ENCODE results near the gene KYAT1. TPM values are rescaled to one million over a fixed set of nuclear protein-coding genes. Genes with fewer than 3 reads are reported as not detected.

KYAT1 gene
- total RNA-seq, 2 experiments from 2014 or later, result 17.0 to 18.6 TPM

DNA sequence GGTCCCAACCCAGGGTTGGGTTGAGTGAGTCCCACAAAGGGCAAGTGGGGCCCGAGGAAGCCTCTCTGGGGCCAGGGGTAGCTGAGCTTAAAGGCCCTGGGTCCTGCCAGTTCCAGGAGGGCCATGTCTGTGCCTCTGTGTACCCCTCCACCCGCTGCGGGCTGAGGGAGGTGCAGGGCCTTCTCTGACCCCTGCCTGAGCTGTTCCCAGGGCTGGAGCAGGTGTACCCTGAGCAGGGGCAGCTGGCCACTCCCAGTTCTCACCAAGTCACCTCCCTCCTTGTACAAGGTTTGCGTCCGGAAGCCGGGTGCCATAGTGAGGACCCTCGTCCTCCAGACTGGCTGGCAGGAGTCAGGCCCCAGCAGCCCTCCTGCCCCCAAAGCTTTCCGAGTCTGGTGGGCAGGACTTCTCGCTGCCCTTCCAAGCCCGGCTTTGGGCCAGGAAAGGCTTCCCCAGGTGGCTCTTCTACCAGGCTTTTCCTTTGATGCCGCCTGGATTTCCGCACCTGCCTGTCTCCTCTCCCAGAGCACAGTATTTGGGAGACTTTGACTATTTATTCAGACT, 72.6 kb downstream of the KYAT1 start:
- ChIA-PET CTCF (interaction anchor here (4.1 kb wide), 1 partner anchor 9 kb away, joined by 26 read pairs; the partner anchor contains the start of gene ENDOG), POLR2A (interaction anchor here (0.7 to 1.3 kb wide), 2 partner anchors 15 to 85 kb away, joined by 3 read pairs; partner anchors contain the start of gene ZDHHC12)
- Mint-ChIP-seq H3K27me3 (no peaks in the 10 kb centered on the region), H3K27ac (no peak overlapping the region), H3K4me1 (ENCODE audit: low read depth) (no peaks in the 10 kb centered on the region), H3K9me3 (no peaks in the 10 kb centered on the region), H3K4me3 (no peak overlapping the region), H3K36me3 (ENCODE audit: low read depth) (peaks cover 8% of the 10 kb centered on the region)
- no peak for ATAC-seq
- intact Hi-C loops (cut with micrococcal nuclease), result no loop called here
- TF ChIP-seq, protein P1, sequence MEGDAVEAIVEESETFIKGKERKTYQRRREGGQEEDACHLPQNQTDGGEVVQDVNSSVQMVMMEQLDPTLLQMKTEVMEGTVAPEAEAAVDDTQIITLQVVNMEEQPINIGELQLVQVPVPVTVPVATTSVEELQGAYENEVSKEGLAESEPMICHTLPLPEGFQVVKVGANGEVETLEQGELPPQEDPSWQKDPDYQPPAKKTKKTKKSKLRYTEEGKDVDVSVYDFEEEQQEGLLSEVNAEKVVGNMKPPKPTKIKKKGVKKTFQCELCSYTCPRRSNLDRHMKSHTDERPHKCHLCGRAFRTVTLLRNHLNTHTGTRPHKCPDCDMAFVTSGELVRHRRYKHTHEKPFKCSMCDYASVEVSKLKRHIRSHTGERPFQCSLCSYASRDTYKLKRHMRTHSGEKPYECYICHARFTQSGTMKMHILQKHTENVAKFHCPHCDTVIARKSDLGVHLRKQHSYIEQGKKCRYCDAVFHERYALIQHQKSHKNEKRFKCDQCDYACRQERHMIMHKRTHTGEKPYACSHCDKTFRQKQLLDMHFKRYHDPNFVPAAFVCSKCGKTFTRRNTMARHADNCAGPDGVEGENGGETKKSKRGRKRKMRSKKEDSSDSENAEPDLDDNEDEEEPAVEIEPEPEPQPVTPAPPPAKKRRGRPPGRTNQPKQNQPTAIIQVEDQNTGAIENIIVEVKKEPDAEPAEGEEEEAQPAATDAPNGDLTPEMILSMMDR (IDR thresholded peaks at IDR 0.05), result no peak
- DNase-seq, result no peak

DNA sequence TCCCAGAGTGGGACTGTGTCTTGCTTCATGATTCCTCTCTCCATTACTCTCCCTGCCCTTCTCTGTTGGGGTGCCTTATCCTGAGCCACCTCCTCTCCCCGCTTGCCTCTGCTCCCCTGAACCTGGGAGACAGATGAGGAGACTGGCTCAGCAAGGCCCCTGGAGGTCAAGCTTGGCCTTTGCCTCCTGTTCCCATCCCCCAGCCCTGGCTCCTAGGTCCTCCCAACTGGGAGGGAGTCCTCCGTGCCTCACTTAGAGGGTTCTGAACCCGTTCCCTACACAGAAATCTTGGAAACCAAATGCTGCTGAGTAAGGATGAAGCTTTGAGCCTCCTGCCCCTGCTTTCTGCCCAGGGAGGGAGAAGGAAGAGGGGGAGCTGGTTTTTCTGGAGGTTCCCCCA, 73.2 kb downstream of the KYAT1 start:
- Mint-ChIP-seq H3K4me3 (no peak overlapping the region), H3K4me1 (ENCODE audit: low read depth) (no peaks in the 10 kb centered on the region), H3K27ac (peak overlapping the region; percentile 13), H3K27me3 (no peaks in the 10 kb centered on the region), H3K36me3 (ENCODE audit: low read depth) (peaks cover 9% of the 10 kb centered on the region), H3K9me3 (no peaks in the 10 kb centered on the region)
- ChIA-PET POLR2A (interaction anchor here (0.7 to 1.3 kb wide), 3 partner anchors 11 to 84 kb away, joined by 3 read pairs; partner anchors contain the start of gene ZDHHC12), CTCF (interaction anchor here (1.2 to 4.1 kb wide), 2 partner anchors 10 to 119 kb away, joined by 3 to 26 read pairs; partner anchors contain the start of gene ENDOG)
- no peak for DNase-seq
- intact Hi-C loops (cut with micrococcal nuclease), result no loop called here
- no peak for ATAC-seq
- TF ChIP-seq, protein P1 (IDR thresholded peaks at IDR 0.05), result no peak

DNA sequence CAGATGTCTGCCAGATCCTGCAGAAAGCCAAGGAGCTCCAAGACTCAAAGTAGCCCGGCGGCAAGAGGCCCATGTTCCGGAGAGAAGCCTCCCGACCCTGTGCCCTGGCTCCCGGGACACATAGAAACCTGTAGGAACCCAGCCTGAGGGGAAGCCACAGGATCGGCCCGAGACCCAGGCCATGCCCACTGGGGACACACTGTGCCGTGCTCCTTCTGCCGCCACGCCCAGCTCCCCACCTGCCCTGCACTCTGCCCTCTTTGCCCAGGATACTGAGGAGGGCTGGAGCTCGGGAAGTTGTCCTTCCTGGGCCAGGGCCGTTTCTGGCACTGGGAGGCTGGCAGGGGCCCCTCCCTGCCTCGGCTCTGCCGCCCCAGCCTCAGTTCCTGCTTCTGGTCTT, 73.9 kb downstream of the KYAT1 start:
- intact Hi-C loops (cut with micrococcal nuclease), result no loop called here
- Mint-ChIP-seq H3K4me3 (no peak overlapping the region), H3K27ac (no peak overlapping the region), H3K4me1 (ENCODE audit: low read depth) (no peaks in the 10 kb centered on the region), H3K36me3 (ENCODE audit: low read depth) (peaks cover 13% of the 10 kb centered on the region), H3K9me3 (no peaks in the 10 kb centered on the region), H3K27me3 (no peaks in the 10 kb centered on the region)
- ATAC-seq (no peak), DNase-seq (no peak)
- CTCF ChIA-PET, result interaction anchor here (0.7 to 4.1 kb wide), 3 partner anchors 10 to 120 kb away, joined by 3 to 26 read pairs (median 3); partner anchors contain the start of genes ENDOG and PKN3
- TF ChIP-seq, protein P1 (IDR thresholded peaks at IDR 0.05), result no peak
- POLR2A ChIA-PET, result interaction anchor here (0.8 kb wide), 1 partner anchor 11 kb away, joined by 3 read pairs; no protein-coding TSS in a partner anchor

DNA sequence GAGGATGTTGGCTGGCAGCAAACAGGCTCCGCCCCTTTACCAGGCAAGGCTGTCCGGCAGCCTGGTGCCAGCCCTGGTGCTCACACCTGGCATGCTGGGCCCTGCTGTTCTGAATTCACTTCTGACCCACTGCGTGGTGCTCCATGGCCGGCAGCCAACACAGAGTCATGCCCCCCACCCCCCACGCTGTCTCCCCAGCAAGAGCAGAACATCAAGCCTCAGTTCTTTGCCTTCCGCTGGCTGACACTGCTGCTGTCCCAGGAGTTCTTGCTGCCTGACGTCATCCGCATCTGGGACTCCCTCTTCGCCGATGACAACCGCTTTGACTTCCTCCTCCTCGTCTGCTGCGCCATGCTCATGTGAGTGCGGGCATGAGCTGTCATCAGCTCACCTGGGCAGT, 76.1 kb downstream of the KYAT1 start:
- ChIA-PET CTCF (no interaction called here), POLR2A (no interaction called here)
- DNase-seq (no peak), ATAC-seq (no peak)
- Mint-ChIP-seq H3K27ac (no peak overlapping the region), H3K4me3 (no peak overlapping the region), H3K4me1 (ENCODE audit: low read depth) (no peaks in the 10 kb centered on the region), H3K9me3 (no peaks in the 10 kb centered on the region), H3K27me3 (no peaks in the 10 kb centered on the region), H3K36me3 (ENCODE audit: low read depth) (peaks cover 13% of the 10 kb centered on the region)
- intact Hi-C loops (cut with micrococcal nuclease), result no loop called here
- TF ChIP-seq, protein P1 (IDR thresholded peaks at IDR 0.05), result no peak

DNA sequence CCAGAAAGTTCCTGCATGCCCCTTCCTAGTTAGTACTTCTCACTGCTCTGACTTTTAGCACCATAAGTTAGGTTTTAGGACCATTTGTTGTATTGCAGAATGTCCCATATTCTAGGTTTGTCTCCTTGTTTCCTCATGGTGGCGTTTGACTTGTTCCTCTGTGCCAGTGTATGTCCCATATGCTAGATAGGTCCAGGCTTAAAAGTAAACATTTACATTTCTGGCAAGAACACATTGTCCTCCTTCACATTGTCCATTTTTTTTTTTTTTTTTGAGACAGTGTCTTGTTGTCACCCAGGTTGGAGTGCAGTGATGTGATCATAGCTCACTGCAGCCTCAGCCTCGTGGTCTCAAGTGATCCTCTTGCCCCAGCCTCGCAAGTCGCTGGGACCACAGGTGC, 79.3 kb downstream of the KYAT1 start:
- Mint-ChIP-seq H3K4me3 (no peak overlapping the region), H3K36me3 (ENCODE audit: low read depth) (peaks cover 12% of the 10 kb centered on the region), H3K4me1 (ENCODE audit: low read depth) (no peaks in the 10 kb centered on the region), H3K27me3 (no peaks in the 10 kb centered on the region), H3K9me3 (no peaks in the 10 kb centered on the region), H3K27ac (no peak overlapping the region)
- ChIA-PET POLR2A (interaction anchor here (0.6 kb wide), 1 partner anchor 40 kb away, joined by 3 read pairs; no protein-coding TSS in a partner anchor), CTCF (interaction anchor here (0.7 to 1.7 kb wide), 2 partner anchors 14 to 16 kb away, joined by 3 to 8 read pairs; partner anchors contain the start of gene ENDOG)
- TF ChIP-seq, protein P1 (IDR thresholded peaks at IDR 0.05), result no peak
- DNase-seq, result no peak
- intact Hi-C loops (cut with micrococcal nuclease), result no loop called here
- no peak for ATAC-seq
